Measurements from ENCODE around the gene UQCC2. TPM values are rescaled to one million over a fixed set of nuclear protein-coding genes. Genes with fewer than 3 reads are reported as not detected.

UQCC2 gene
- total RNA-seq, 6 experiments from 2014 or later, result 109 to 167 (median 140) TPM

DNA sequence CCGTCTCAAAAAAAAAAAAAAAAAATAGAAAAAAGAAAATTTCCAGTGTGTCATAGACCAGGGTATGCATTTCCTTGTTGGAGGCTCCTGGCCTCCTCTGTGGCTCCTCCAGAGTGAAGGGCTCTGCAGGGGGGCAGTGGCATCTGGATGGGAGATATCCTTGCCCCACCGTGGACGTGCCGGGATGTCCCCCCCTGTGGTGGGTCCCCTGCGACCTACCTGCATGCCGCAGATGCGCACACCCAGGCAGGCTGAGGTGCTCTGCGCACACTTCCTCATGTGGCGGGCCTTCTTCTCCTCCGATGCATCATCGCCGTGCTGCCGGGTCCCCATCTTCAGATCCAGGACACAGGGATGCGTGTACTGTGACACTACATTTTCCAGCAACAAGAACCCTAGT is 13.7 kb upstream of the UQCC2 start:
- Mint-ChIP-seq H3K4me1 (ENCODE audit: low read depth) (no peaks in the 10 kb centered on the region), H3K9me3 (no peaks in the 10 kb centered on the region), H3K27me3 (ENCODE audit: insufficient read depth) (peaks cover 58% of the 10 kb centered on the region), H3K27ac (no peak overlapping the region), H3K4me3 (no peak overlapping the region), H3K36me3 (ENCODE audit: low read depth) (no peaks in the 10 kb centered on the region)
- no peak for DNase-seq
- TF ChIP-seq, protein P1, sequence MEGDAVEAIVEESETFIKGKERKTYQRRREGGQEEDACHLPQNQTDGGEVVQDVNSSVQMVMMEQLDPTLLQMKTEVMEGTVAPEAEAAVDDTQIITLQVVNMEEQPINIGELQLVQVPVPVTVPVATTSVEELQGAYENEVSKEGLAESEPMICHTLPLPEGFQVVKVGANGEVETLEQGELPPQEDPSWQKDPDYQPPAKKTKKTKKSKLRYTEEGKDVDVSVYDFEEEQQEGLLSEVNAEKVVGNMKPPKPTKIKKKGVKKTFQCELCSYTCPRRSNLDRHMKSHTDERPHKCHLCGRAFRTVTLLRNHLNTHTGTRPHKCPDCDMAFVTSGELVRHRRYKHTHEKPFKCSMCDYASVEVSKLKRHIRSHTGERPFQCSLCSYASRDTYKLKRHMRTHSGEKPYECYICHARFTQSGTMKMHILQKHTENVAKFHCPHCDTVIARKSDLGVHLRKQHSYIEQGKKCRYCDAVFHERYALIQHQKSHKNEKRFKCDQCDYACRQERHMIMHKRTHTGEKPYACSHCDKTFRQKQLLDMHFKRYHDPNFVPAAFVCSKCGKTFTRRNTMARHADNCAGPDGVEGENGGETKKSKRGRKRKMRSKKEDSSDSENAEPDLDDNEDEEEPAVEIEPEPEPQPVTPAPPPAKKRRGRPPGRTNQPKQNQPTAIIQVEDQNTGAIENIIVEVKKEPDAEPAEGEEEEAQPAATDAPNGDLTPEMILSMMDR (IDR thresholded peaks at IDR 0.05), result no peak

DNA sequence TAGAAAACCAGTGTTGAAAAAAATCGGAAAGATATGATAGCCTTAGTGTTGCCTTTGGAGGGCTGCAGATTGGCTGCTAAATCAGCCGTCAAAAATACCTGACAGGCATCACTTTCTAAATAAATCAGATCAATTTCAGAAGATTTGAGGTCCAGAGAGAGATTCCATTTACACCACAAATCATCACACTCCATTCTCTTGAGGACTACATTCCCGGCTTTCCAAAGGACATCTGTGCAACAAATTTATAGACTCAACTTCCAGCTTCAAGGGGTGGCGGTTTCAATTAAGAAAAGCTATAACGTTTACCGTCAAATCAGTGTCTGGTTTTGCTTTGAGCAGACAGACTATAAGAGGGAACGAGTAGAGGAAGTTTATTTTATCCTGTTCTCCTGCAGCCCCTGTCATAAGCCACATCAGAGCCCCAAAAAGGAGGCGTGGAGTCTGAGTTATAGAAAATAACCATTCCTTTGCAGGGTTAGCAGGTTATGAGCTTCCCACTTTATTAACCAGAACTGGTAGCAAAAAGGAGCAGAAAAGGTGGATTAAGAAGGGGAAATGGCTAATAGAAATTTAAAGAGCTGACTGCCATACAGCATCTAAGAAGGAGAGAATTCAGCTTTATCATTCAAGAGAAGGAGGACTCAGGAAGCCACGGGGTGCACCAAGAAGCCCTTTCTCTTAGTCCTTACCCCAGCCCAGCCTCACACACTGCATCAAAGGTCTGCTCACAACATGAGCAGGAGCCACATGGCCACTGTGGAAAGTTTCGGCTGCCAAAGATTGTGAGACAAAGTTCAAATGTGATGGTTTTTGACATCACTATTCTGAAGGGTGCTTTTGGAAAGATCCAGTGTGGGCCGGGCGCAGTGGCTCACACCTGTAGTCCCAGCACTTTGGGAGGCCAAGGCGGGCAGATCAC is 12.9 kb upstream of the UQCC2 start:
- DNase-seq, result no peak
- no peaks in the 10 kb centered on the region for H3K36me3 Mint-ChIP-seq (ENCODE audit: low read depth)
- peaks cover 60% of the 10 kb centered on the region for H3K27me3 Mint-ChIP-seq (ENCODE audit: insufficient read depth)
- H3K9me3 Mint-ChIP-seq, result no peaks in the 10 kb centered on the region
- no peaks in the 10 kb centered on the region for H3K4me1 Mint-ChIP-seq (ENCODE audit: low read depth)
- TF ChIP-seq, protein P1 (IDR thresholded peaks at IDR 0.05), result no peak
- no peak overlapping the region for H3K27ac Mint-ChIP-seq
- H3K4me3 Mint-ChIP-seq, result no peak overlapping the region

DNA sequence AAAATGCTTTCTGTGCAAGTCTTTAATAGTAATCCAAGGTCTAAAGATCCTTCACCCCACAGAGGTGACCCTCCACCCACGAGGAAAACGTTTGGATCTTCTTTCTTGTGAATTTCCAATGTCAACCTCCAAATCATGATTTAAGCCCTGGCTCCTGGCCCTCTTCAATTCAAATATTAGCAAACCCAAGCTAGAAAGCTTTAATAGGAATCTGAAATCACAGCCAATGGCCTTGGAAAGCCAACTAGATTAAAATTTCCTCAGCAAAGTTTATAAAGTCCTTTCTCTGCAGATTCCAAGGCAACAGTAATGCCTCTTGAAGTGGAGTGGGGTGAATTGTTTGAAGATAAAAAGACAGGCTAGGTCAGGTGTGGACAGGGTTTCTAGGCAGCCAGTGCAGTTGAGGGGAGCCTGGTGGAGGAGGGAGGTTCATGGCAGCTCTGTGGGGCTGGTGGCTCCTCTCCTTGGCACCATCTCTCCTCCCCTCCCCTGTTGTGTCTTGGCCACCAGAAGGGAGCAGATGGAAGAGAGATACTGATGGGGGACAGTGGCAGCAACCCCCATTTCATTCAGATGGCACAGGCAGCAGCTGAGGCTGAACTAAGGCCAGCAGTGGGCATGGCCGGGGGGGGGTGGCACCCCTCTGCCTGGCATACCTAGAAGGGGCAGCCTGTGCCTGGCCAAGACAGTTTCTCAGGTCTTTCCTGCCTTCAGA is 12.0 kb upstream of the UQCC2 start:
- H3K4me1 Mint-ChIP-seq (ENCODE audit: low read depth), result 0 out of 2 replicates have a peak, but pooled peaks cover under 1% of the 10 kb centered on the region

DNA sequence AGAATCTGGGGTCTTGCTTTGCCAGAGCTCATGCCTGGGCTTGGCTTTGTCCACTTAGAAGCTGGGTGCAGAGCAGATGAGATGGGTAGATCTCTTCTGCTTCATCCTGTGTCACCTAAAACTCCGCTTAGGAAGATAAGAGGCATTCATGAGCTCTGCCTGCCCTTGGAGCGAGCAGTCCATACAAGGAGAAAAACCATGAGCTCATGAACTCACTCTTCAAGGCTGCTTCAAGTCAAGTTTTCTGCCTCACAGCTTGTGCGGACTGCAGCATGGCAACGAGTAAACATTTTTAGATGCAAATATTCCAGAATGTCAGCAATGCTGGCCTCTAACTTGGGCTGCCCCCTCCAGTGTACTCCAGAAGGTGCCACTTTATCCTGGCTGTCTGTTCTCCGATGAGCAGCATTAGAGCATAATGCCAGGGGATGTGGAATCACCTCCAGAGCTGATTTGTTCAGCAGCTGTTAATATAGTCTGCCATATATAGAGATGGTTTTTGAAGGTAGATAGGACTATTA is 10.7 kb upstream of the UQCC2 start:
- no peaks in the 10 kb centered on the region for H3K9me3 Mint-ChIP-seq
- H3K36me3 Mint-ChIP-seq (ENCODE audit: low read depth), result no peaks in the 10 kb centered on the region
- no peak for DNase-seq
- TF ChIP-seq, protein P1 (IDR thresholded peaks at IDR 0.05), result no peak
- peaks cover 8% of the 10 kb centered on the region; the same call in 1 of the 2 replicates for H3K4me1 Mint-ChIP-seq (ENCODE audit: low read depth)
- peaks cover 56% of the 10 kb centered on the region for H3K27me3 Mint-ChIP-seq (ENCODE audit: insufficient read depth)
- H3K27ac Mint-ChIP-seq, result no peak overlapping the region
- no peak overlapping the region for H3K4me3 Mint-ChIP-seq

More for the DNA sequence above, 12.0 kb upstream of the UQCC2 start:
- DNase-seq, result no peak
- no peak overlapping the region for H3K4me3 Mint-ChIP-seq
- H3K36me3 Mint-ChIP-seq (ENCODE audit: low read depth), result no peaks in the 10 kb centered on the region
- H3K27ac Mint-ChIP-seq, result no peak overlapping the region
- no peaks in the 10 kb centered on the region for H3K9me3 Mint-ChIP-seq
- TF ChIP-seq, protein P1 (IDR thresholded peaks at IDR 0.05), result no peak
- peaks cover 56% of the 10 kb centered on the region for H3K27me3 Mint-ChIP-seq (ENCODE audit: insufficient read depth)

DNA sequence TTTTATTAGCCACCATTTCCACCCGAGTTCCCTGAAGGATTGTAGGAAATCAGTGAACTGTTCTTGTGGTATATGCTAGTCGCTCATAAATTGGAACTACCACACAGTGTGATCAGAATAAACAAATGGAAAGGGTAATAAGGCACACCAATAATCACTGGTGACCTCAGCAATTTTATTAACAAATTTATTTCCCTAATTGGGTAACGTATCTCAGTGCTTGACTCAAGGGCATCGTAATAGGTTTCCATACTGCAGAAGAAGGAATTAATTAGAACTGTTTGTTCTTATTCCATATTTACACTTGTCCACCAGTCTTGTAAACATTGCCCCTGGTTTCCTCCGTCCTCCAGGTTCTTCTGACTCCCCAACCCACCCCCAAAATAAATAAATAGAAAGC is 10.0 kb upstream of the UQCC2 start:
- Mint-ChIP-seq H3K9me3 (no peaks in the 10 kb centered on the region), H3K4me1 (ENCODE audit: low read depth) (peaks cover 8% of the 10 kb centered on the region; the same call in 1 of the 2 replicates), H3K27me3 (ENCODE audit: insufficient read depth) (peaks cover 49% of the 10 kb centered on the region), H3K27ac (no peak overlapping the region), H3K36me3 (ENCODE audit: low read depth) (no peaks in the 10 kb centered on the region), H3K4me3 (no peak overlapping the region)
- TF ChIP-seq, protein P1 (IDR thresholded peaks at IDR 0.05), result no peak
- no peak for DNase-seq
